Measurements from ENCODE around the gene KIF25.

DNA sequence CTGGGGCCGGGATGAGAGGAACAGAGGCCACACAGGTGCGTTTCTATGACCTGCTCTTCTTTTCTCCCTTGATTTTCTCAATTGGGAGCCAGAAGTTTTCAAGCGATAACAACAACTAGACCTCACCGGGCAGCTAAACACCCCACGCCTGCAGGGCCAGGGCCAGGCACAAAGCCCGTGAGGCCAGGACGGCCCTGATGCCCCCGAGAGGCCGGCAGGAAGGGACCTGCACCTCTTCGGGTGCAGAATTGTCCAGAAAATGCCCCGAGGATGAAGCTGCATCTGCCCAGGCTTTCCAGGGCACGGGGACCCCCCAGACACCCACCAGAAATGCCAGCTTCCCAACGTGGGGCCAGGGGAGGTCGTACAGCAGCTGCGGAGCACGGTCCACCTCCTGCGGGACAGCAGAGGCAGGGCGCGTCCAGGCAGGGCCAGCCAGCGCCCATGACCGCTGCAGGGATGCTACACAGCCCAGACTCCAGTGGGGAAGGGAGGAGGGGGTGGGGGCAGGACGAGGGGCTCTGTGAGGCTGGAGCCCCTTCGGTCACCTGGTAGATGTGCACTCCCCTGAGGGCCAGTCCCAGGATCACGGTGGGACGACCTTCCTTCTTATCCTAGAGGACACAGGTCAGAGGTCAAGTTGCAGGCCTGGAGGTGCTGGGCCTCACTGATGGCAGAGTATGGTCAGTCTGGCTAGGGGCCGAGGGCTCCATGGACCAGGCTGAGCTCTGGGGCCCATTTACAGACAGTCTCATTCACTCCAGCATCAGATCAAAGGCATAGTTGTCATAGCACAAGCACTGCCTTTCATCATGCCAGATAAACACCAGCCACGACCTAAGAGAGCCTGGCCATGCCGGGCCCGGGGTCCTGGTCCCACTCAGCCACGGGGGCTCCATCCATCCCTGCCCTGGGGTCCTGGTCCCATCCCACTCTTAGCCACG, 65.1 kb downstream of the KIF25 start:
- TF ChIP-seq CTCF (IDR thresholded peaks at IDR 0.05) (no peak), POLR2AphosphoS5 (IDR thresholded peaks at IDR 0.05) (no peak)
